GM19468 (cell line): Measurements from ENCODE around the gene SLC35F3.

Experiments
- ATAC-seq: cut with Tn5 transposase; IDR thresholded peaks from one replicate; pipeline ENCODE4 v1.9.1; 2021; ENCODE audit warnings: mild to moderate bottlenecking, moderate library complexity, moderate number of reproducible peaks; ENCODE audit not compliant: unreplicated experiment; ENCODE audit errors: extremely low read depth

Gene SLC35F3

GRCh38 chr1:234212764-234213657 is 308.5 kb downstream of the SLC35F3 start:
- ATAC-seq = peak; percentile 36

- ATAC-seq = no peak
Measured at GRCh38 chr1:234213658-234214128, 309.2 kb downstream of the SLC35F3 start.

- ATAC-seq = peak; percentile 8
Measured at GRCh38 chr1:234214129-234214910, 309.8 kb downstream of the SLC35F3 start.

GRCh38 chr1:234214911-234215892 is 310.7 kb downstream of the SLC35F3 start:
- ATAC-seq = no peak

- ATAC-seq = no peak
Measured at GRCh38 chr1:234216116-234216703, 311.7 kb downstream of the SLC35F3 start.

GRCh38 chr1:234217316-234217840 is 312.9 kb downstream of the SLC35F3 start:
- ATAC-seq = no peak

- no peak for ATAC-seq
Measured at GRCh38 chr1:234218078-234218477, 313.6 kb downstream of the SLC35F3 start.

- no peak for ATAC-seq
Measured at GRCh38 chr1:234219711-234220110, 315.2 kb downstream of the SLC35F3 start.

GRCh38 chr1:234221601-234222000 is 317.1 kb downstream of the SLC35F3 start:
- no peak for ATAC-seq

GRCh38 chr1:234222561-234223280 is 318.2 kb downstream of the SLC35F3 start:
- no peak for ATAC-seq

- ATAC-seq = no peak
Measured at GRCh38 chr1:234226113-234226818, 321.8 kb downstream of the SLC35F3 start.

GRCh38 chr1:234226819-234227165 is 322.3 kb downstream of the SLC35F3 start:
- ATAC-seq = no peak

GRCh38 chr1:234229581-234230387 is 325.3 kb downstream of the SLC35F3 start:
- no peak for ATAC-seq

GRCh38 chr1:234230414-234230862 is 326.0 kb downstream of the SLC35F3 start:
- ATAC-seq = peak; percentile 71

- ATAC-seq = no peak
Measured at GRCh38 chr1:234231061-234231892, 326.8 kb downstream of the SLC35F3 start.

GRCh38 chr1:234231893-234232276 is 327.4 kb downstream of the SLC35F3 start:
- no peak for ATAC-seq
